B cell (primary cell): ENCODE data around the gene NCBP1. TPM values are rescaled to one million over a fixed set of nuclear protein-coding genes. Genes with fewer than 3 reads are reported as not detected.

Experiments used
- ATAC-seq: fragments of 200-7000 bp; cut with Tn5 transposase; one replicate; pipeline ENCODE4 v1.10.0; 2021; ENCODE audit warnings: low read depth, mild to moderate bottlenecking, moderate number of reproducible peaks, moderate library complexity
- CTCF ChIA-PET: fragments of 350-600 bp; sonication (Branson Sonifier 250); formaldehyde crosslinking; loops from one replicate; lab custom pipeline; 2021; ENCODE audit warnings: antibody characterized with exemption, inconsistent platforms; lab: Charles Lee
- POLR2A ChIA-PET: fragments of 350-600 bp; sonication (Branson Sonifier 250); formaldehyde crosslinking; loops from one replicate; lab custom pipeline; 2021; ENCODE audit warnings: antibody characterized with exemption; lab: Charles Lee
- DNase-seq: peaks from one replicate; pipeline ENCODE4 v3.0.0; 2013
- H2AFZ ChIP-seq: 2 replicates; pipeline ENCODE4 v1.6.1; 2012; ENCODE audit warnings: mild to moderate bottlenecking, low read depth, low read length; ENCODE audit not compliant: insufficient read depth, poor library complexity, severe bottlenecking
- H3K27ac ChIP-seq, 2 donors: 1 replicate in 1 of 2; 2 replicates in 1 of 2; pipeline ENCODE4 v1.5.1; 2012 to 2013; ENCODE audit warnings: low read length in 2 of 2, mild to moderate bottlenecking in 2 of 2, moderate library complexity in 1 of 2
- H3K27me3 ChIP-seq, 4 experiments: fragments of 200-600 bp in 1 of 4; sonication (generic) in 1 of 4; replicated peaks in 1 of 4; 1 replicate in 2 of 4; 2 replicates in 2 of 4; pipeline versions ENCODE4 v1.6.1 to v1.7.0; 2013 to 2016; ENCODE audit warnings: low read length in 3 of 4, mild to moderate bottlenecking in 2 of 4, mixed read lengths in 1 of 4, moderate library complexity in 1 of 4; ENCODE audit not compliant: insufficient read depth in 4 of 4, control insufficient read depth in 3 of 4; ENCODE audit errors: control extremely low read depth in 1 of 4
- H3K36me3 ChIP-seq, 2 experiments: replicated peaks in 1 of 2; 1 replicate in 1 of 2; 2 replicates in 1 of 2; pipeline versions ENCODE4 v1.6.1 to v1.7.1; 2013; ENCODE audit warnings: low read length in 1 of 2; ENCODE audit not compliant: insufficient read depth in 2 of 2, control insufficient read depth in 1 of 2; ENCODE audit errors: control extremely low read depth in 1 of 2, extremely low read depth in 1 of 2
- H3K4me1 ChIP-seq, 2 donors: fragments of 200-600 bp in 1 of 2; sonication (generic) in 1 of 2; 1 replicate in 1 of 2; 2 replicates in 1 of 2; pipeline versions ENCODE4 v1.5.1 to v1.6.1; 2013 to 2017; ENCODE audit warnings: low read length in 2 of 2; ENCODE audit not compliant: control insufficient read depth in 2 of 2, insufficient read depth in 2 of 2
- H3K4me2 ChIP-seq: replicated peaks from 2 replicates; pipeline ENCODE3; 2012; ENCODE audit warnings: mild to moderate bottlenecking, low read depth, low read length; ENCODE audit not compliant: poor library complexity, severe bottlenecking
- H3K4me3 ChIP-seq, 5 experiments: fragments of 200-600 bp in 1 of 5; sonication (generic) in 1 of 5; 1 replicate in 3 of 5; 2 replicates in 2 of 5; pipeline versions ENCODE4 v1.5.1 to v1.7.0; 2011 to 2016; ENCODE audit warnings: low read length in 4 of 5, mild to moderate bottlenecking in 4 of 5, low read depth in 2 of 5, control low read depth in 1 of 5, moderate library complexity in 1 of 5; ENCODE audit not compliant: insufficient read depth in 1 of 5; ENCODE audit errors: control extremely low read depth in 1 of 5, extremely low read depth in 1 of 5
- H3K79me2 ChIP-seq: fragments of 200-600 bp; sonication (generic); one replicate; pipeline ENCODE4 v1.6.0; 2016; ENCODE audit warnings: low read length; ENCODE audit not compliant: control insufficient read depth, insufficient read depth
- H3K9ac ChIP-seq: fragments of 200-600 bp; sonication (generic); 2 replicates; pipeline ENCODE4 v1.6.1; 2017; ENCODE audit warnings: mild to moderate bottlenecking, low read length, moderate library complexity
- H3K9me3 ChIP-seq, 3 donors: one replicate each; pipeline versions ENCODE4 v1.6.1 to v1.7.1; 2013; ENCODE audit warnings: low read length in 2 of 3; ENCODE audit not compliant: control insufficient read depth in 2 of 3, insufficient read depth in 1 of 3; ENCODE audit errors: control extremely low read depth in 1 of 3
- H4K20me1 ChIP-seq: 2 replicates; pipeline ENCODE4 v1.6.0; 2012; ENCODE audit warnings: mild to moderate bottlenecking, low read length; ENCODE audit not compliant: insufficient read depth, control insufficient read depth, poor library complexity, severe bottlenecking
- H3K27ac Mint-ChIP-seq: one replicate; pipeline ENCODE4 v1.8.0; 2021; ENCODE audit warnings: mixed read lengths
- H3K27me3 Mint-ChIP-seq: one replicate; pipeline ENCODE4 v1.8.0; 2021; ENCODE audit warnings: mixed read lengths
- H3K4me1 Mint-ChIP-seq: one replicate; pipeline ENCODE4 v1.8.0; 2021; ENCODE audit warnings: mixed read lengths
- H3K4me3 Mint-ChIP-seq: one replicate; pipeline ENCODE4 v1.8.0; 2021; ENCODE audit warnings: mixed read lengths
- H3K9me3 Mint-ChIP-seq: one replicate; pipeline ENCODE4 v1.8.0; 2022; ENCODE audit warnings: mixed read lengths; ENCODE audit not compliant: insufficient read depth
- CTCF ChIP-seq: fragments of 200-600 bp; IDR thresholded peaks from one replicate; pipeline ENCODE4 v1.8.0; 2022; ENCODE audit warnings: antibody characterized with exemption, mild to moderate bottlenecking
- EZH2 ChIP-seq: IDR thresholded peaks from 2 replicates; pipeline ENCODE4 v1.6.1; 2012; ENCODE audit warnings: borderline replicate concordance, low read depth, mild to moderate bottlenecking, moderate library complexity, low read length; ENCODE audit not compliant: insufficient read depth, poor library complexity, severe bottlenecking
- WGBS: methylation state at CpG from one replicate; pipeline ENCODE4 v1.1.5; 2013; ENCODE audit warnings: missing lambda C conversion rate; ENCODE audit not compliant: insufficient coverage; 5-methylcytosine and 5-hydroxymethylcytosine counted together
- intact Hi-C: fragments of 100-400 bp; cut with micrococcal nuclease; formaldehyde crosslinking; loops from one replicate; pipeline ENCODE4 v1.10.0; 2022
- polyA plus RNA-seq: library from polyadenylated mRNA; depleted of rRNA; stranded (reverse); fragments of >200 nt; gene quantifications from 2 replicates; pipeline ENCODE4 v1.2.3, GENCODE V29; 2012
- total RNA-seq, 2 donors: library from RNA; stranded (reverse); fragments of 120-200 nt in 1 of 2; gene quantifications; 1 replicate in 1 of 2; 2 replicates in 1 of 2; pipeline versions ENCODE4 v1.2.3 to v1.2.4, GENCODE V29; 2013 to 2022

Gene NCBP1
- total and polyA plus RNA-seq, 2 donors (not counting 1 experiment from before 2014, with no cell fraction given) = 19.5 to 38.0 TPM

- no peak overlapping the region for H3K27ac Mint-ChIP-seq
- POLR2A ChIA-PET = no interaction called here
These were observed 77.0 kb downstream of the NCBP1 start for GRCh38 chr9:97710356-97711222.

More at GRCh38 chr9:97710356-97711222, 77.0 kb downstream of the NCBP1 start:
- intact Hi-C loops = loop anchor here (1.0 to 10.0 kb wide), 5 partner anchors 94 to 552 kb away; no protein-coding TSS in a partner anchor
- H3K4me2 ChIP-seq = peak overlapping the region; percentile 22
- CTCF ChIA-PET = interaction anchor here (1.5 to 3.0 kb wide), 2 partner anchors 13 to 191 kb away, joined by 3 to 18 read pairs; partner anchors contain the start of gene XPA
- H3K4me1 Mint-ChIP-seq = peaks cover 6% of the 10 kb centered on the region
- DNase-seq (peak; percentile 78), ATAC-seq (peak; percentile 91)
- peaks cover 0 to 28% (median 7%) of the 10 kb centered on the region in 4 experiments for H3K27me3 ChIP-seq
- no peak overlapping the region for H3K4me3 Mint-ChIP-seq
- no peak overlapping the region for H3K4me3 ChIP-seq
- H3K27me3 Mint-ChIP-seq = peaks cover 53% of the 10 kb centered on the region
- H3K27ac ChIP-seq = no peak overlapping the region
- no peak overlapping the region for H3K9ac ChIP-seq
- TF ChIP-seq CTCF (peak; percentile 89), EZH2 (no peak)
- H3K9me3 ChIP-seq = no peaks in the 10 kb centered on the region
- H3K36me3 ChIP-seq = no peaks in the 10 kb centered on the region
- no peaks in the 10 kb centered on the region for H4K20me1 ChIP-seq
- no peak overlapping the region for H2AFZ ChIP-seq
- H3K79me2 ChIP-seq = no peaks in the 10 kb centered on the region
- H3K9me3 Mint-ChIP-seq = no peaks in the 10 kb centered on the region
- 26% methylated on average over 4 of the region's 9 CpGs for WGBS
- H3K4me1 ChIP-seq = peaks cover 4 to 5% of the 10 kb centered on the region in 2 donors
